Vagina (tissue), 2 donors: ENCODE measurements around the gene CBY2. TPM values are rescaled to one million over a fixed set of nuclear protein-coding genes. Genes with fewer than 3 reads are reported as not detected.

ENCODE experiments used
- DNase-seq, 2 donors: peaks; one replicate each; pipeline ENCODE4 v3.0.0-alpha.2; 2017; ENCODE audit errors: extremely low spot score in 2 of 2
- H3K27ac ChIP-seq: fragments of 200-600 bp; sonication (generic); one replicate; pipeline ENCODE4 v1.5.1; 2019
- H3K27me3 ChIP-seq: fragments of 200-600 bp; sonication (generic); one replicate; pipeline ENCODE4 v1.5.1; 2019
- H3K36me3 ChIP-seq, 2 donors: fragments of 200-600 bp; sonication (generic); one replicate each; pipeline ENCODE4 v1.5.1; 2017 to 2019
- H3K4me1 ChIP-seq: fragments of 200-600 bp; sonication (generic); one replicate; pipeline ENCODE4 v1.5.1; 2019
- H3K4me3 ChIP-seq, 2 donors: fragments of 200-600 bp; sonication (generic); 1 replicate in 1 of 2; 2 replicates in 1 of 2; pipeline ENCODE4 v1.5.1; 2016 to 2019
- H3K9me3 ChIP-seq: fragments of 200-600 bp; sonication (generic); one replicate; pipeline ENCODE4 v1.5.1; 2019
- POLR2A ChIP-seq, 2 donors: fragments of 450-650 bp; IDR thresholded peaks; one replicate each; pipeline ENCODE4 v1.6.1; 2017; ENCODE audit warnings: antibody characterized with exemption in 2 of 2, mild to moderate bottlenecking in 2 of 2, moderate library complexity in 2 of 2
- POLR2AphosphoS5 ChIP-seq, 2 donors: sonication (generic); formaldehyde crosslinking; IDR thresholded peaks; one replicate each; pipeline ENCODE4 v1.9.0; 2017; ENCODE audit warnings: antibody characterized with exemption in 2 of 2, mild to moderate bottlenecking in 2 of 2, low read depth in 1 of 2; ENCODE audit not compliant: insufficient read depth in 1 of 2
- intact Hi-C: fragments of 100-400 bp; cut with DNase I; formaldehyde crosslinking; loops from one replicate; pipeline ENCODE4 v1.15.1; 2023
- total RNA-seq: library from RNA; depleted of rRNA; stranded (reverse); fragments of >200 nt; gene quantifications from one replicate; pipeline ENCODE4 v1.2.3, GENCODE V29; 2016
- TF ChIP-seq, protein P1 (sequence below), 3 experiments: fragments of 450-650 bp in 2 of 3; fragments of 200-600 bp in 1 of 3; sonication (generic) in 1 of 3; IDR thresholded peaks; one replicate each; pipeline ENCODE4 v1.5.1; 2017 to 2019; ENCODE audit warnings: antibody characterized with exemption in 3 of 3, mild to moderate bottlenecking in 2 of 3, moderate library complexity in 2 of 3

CBY2 gene
- total RNA-seq, 1 donor from 2014 or later: not detected

GRCh38 chr13:45700971-45701900, 884 bp upstream of the CBY2 start:
- intact Hi-C loops: no loop called here
- no peak for TF ChIP-seq POLR2AphosphoS5 (IDR thresholded peaks at IDR 0.05; ENCODE audit: insufficient read depth in 1 of 2, low read depth in 1 of 2)
- TF ChIP-seq, protein P1, sequence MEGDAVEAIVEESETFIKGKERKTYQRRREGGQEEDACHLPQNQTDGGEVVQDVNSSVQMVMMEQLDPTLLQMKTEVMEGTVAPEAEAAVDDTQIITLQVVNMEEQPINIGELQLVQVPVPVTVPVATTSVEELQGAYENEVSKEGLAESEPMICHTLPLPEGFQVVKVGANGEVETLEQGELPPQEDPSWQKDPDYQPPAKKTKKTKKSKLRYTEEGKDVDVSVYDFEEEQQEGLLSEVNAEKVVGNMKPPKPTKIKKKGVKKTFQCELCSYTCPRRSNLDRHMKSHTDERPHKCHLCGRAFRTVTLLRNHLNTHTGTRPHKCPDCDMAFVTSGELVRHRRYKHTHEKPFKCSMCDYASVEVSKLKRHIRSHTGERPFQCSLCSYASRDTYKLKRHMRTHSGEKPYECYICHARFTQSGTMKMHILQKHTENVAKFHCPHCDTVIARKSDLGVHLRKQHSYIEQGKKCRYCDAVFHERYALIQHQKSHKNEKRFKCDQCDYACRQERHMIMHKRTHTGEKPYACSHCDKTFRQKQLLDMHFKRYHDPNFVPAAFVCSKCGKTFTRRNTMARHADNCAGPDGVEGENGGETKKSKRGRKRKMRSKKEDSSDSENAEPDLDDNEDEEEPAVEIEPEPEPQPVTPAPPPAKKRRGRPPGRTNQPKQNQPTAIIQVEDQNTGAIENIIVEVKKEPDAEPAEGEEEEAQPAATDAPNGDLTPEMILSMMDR (IDR thresholded peaks at IDR 0.05): no peak
- H3K4me1 ChIP-seq: no peaks in the 10 kb centered on the region
- H3K36me3 ChIP-seq: no peaks in the 10 kb centered on the region
- H3K4me3 ChIP-seq: no peak overlapping the region
- H3K27me3 ChIP-seq: no peaks in the 10 kb centered on the region
- no peak overlapping the region for H3K27ac ChIP-seq
- H3K9me3 ChIP-seq: no peaks in the 10 kb centered on the region
- no peak for DNase-seq

DNA sequence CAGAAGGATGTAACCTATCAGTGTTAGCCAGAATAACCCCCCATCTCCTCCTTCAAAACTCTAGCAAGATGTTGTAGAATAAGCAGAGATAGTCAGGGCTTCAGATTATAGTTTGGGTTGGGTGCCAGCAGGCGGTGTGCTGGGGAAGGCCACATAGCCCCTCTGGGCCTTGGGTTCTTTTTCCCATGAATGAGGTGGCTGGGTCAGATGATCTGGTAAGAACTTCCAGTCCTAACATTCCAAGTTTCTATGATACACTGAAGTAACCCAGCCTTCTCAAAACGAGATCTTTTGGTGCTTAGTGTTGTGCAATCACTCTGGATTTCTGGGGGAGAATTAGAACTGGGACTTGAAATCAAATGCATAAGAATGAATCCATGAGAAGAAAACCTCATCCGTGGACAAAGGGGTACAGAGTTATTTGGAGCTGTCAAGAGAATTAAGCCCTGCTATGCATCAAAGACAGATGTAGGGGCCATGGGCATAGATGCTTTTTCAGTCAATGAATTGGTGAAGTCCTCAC, 810 bp downstream of the CBY2 start:
- intact Hi-C loops: no loop called here
- H3K9me3 ChIP-seq: no peaks in the 10 kb centered on the region
- DNase-seq: no peak

DNA sequence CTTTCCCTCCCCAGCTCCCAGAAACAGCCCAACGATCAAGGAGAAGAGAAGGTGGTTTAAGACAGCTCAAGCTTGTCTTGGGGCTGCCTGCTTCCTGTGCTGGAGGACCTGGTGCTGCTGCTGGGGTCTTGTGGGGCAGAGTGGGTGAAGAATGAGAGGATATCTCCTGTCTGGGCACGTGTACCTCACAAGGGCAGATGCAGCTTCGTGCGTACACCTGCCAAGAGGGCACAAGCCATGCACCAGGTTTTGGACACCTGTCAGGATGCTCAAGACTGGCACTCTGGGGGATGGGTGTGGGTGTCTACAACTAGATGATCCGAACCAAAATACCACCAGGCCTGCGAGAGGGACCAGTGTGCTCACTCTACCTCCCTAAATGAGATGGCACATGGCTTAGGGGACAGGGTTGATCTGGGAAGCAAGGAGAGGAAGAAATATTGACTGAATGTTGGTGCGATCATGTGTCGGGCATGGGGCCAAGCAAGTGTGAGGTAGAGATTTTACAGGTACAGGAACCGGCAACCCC, 2.2 kb downstream of the CBY2 start:
- no peak overlapping the region for H3K27ac ChIP-seq
- DNase-seq: no peak
- H3K27me3 ChIP-seq: no peaks in the 10 kb centered on the region
- no peaks in the 10 kb centered on the region for H3K9me3 ChIP-seq
- no peak overlapping the region for H3K4me3 ChIP-seq
- H3K4me1 ChIP-seq: no peaks in the 10 kb centered on the region
- intact Hi-C loops: no loop called here
- H3K36me3 ChIP-seq: no peaks in the 10 kb centered on the region
- TF ChIP-seq POLR2A (IDR thresholded peaks at IDR 0.05): no peak
- no peak for TF ChIP-seq POLR2AphosphoS5 (IDR thresholded peaks at IDR 0.05; ENCODE audit: insufficient read depth in 1 of 2, low read depth in 1 of 2)

More for the DNA sequence above, 810 bp downstream of the CBY2 start:
- H3K4me3 ChIP-seq: no peak overlapping the region
- H3K27me3 ChIP-seq: no peaks in the 10 kb centered on the region
- H3K4me1 ChIP-seq: no peaks in the 10 kb centered on the region
- TF ChIP-seq POLR2A (IDR thresholded peaks at IDR 0.05): no peak
- H3K36me3 ChIP-seq: no peaks in the 10 kb centered on the region
- H3K27ac ChIP-seq: no peak overlapping the region

DNA sequence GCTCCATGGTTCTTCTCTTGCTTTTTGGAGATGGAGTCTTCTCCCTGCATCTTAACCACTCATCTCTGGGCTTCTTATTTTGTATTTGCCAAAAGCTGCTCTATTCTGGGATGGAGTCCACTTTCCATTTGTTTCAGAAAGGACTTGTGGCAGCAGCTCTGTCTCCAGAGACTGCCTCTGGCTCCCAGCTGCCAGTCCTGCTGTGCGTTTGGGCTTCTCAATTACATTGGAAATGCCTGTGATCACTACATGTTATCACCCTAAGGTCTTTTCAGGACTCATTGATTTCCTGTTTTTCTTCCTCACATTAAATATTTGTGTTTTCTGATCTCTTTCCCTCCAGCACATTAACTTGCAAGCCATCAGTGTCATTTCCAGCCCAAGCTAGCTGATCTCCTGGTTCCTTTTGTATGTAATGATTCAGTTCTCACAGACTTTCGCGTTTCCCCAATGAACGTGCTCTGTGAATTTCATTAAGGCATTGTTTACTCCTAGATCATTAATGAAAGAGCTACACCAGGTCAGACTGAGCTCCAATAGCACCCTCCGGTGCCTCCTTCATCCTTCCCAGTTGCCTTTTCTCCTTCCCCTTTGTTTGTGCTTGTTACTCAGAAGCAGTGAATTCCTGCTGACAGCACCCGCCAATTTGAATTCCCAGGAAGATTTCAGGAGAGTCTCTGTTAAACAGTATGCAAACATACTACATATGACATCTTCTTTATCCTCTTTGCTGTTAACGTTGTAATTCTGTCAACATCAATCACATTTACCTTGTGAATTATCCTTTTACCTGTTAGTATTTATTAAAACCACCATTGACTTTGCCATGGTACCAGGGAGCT, 3.0 kb downstream of the CBY2 start:
- Histone ChIP-seq H3K27me3 (no peaks in the 10 kb centered on the region), H3K36me3 (no peaks in the 10 kb centered on the region), H3K9me3 (no peaks in the 10 kb centered on the region), H3K4me3 (no peak overlapping the region), H3K27ac (no peak overlapping the region), H3K4me1 (no peaks in the 10 kb centered on the region)
- intact Hi-C loops: no loop called here
- DNase-seq: no peak
- TF ChIP-seq POLR2A (IDR thresholded peaks at IDR 0.05): no peak
- no peak for TF ChIP-seq POLR2AphosphoS5 (IDR thresholded peaks at IDR 0.05; ENCODE audit: insufficient read depth in 1 of 2, low read depth in 1 of 2)
- TF ChIP-seq, protein P1 (IDR thresholded peaks at IDR 0.05): no peak

DNA sequence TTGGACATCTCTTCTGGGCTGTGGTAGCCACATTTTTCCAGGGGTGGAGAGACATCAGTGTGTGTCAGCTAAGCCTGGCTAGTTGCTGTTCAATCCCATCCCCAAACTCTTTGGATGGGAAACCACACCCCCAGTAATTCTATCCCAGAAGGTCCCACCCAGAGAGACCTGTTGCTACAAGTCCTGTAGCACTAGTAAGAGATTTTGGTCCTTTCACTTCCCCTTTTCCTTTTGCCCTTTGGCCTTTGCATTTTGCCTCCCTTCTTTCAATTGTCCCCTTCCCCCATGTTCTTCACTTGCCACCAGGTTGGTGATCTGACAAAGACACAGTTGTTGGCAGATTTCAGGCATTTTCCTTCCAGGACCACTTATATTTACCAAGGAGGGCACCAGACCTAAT, 3.8 kb downstream of the CBY2 start:
- no peaks in the 10 kb centered on the region for H3K27me3 ChIP-seq
- TF ChIP-seq POLR2AphosphoS5 (IDR thresholded peaks at IDR 0.05; ENCODE audit: insufficient read depth in 1 of 2, low read depth in 1 of 2): no peak
- TF ChIP-seq POLR2A (IDR thresholded peaks at IDR 0.05): no peak
- TF ChIP-seq, protein P1 (IDR thresholded peaks at IDR 0.05): no peak
- H3K9me3 ChIP-seq: no peaks in the 10 kb centered on the region
- no peaks in the 10 kb centered on the region for H3K4me1 ChIP-seq
- no peak overlapping the region for H3K4me3 ChIP-seq
- no peaks in the 10 kb centered on the region for H3K36me3 ChIP-seq
- H3K27ac ChIP-seq: no peak overlapping the region
- intact Hi-C loops: no loop called here
- no peak for DNase-seq
